Urothelium cell line (cell line): Measurements from ENCODE around the gene NCK1.

ENCODE experiments used
- DNase-seq: peaks from one replicate; pipeline ENCODE4 v3.0.0; 2011; ENCODE audit warnings: low spot score, mixed read lengths
- FAIRE-seq: peaks from 2 replicates; lab custom pipeline; 2011; peaks lifted over from hg19 to GRCh38; lab: Jason Lieb, UNC

NCK1 gene

GRCh38 chr3:136861890-136862616 lies at the start of gene NCK1:
TSS of gene NCK1 (plus strand) at chr3:136862208. CDS start at chr3:136928002, 65,794 bp downstream.
- no peak for FAIRE-seq
- DNase-seq, result peak; percentile 95

DNA sequence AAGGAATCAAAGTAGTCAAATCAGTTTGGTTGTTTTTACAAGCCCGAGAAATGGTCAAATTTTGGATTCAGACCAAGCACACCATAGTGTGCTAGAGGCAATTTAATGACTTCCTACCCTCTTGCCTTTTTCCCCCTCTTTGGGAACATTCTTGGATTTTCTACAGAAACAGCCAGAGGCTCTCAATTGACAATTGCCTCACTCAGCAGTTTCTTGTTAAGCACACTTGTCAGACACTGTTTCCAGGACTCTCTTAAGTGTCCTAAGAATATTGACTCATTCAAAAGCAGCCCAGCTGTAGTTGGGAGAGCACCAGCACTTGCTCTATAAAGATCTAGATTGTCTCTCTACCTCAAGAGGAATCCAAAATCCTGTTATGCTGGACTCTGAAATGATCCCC lies 44.6 kb upstream of the NCK1 start:
- no peak for FAIRE-seq

DNA sequence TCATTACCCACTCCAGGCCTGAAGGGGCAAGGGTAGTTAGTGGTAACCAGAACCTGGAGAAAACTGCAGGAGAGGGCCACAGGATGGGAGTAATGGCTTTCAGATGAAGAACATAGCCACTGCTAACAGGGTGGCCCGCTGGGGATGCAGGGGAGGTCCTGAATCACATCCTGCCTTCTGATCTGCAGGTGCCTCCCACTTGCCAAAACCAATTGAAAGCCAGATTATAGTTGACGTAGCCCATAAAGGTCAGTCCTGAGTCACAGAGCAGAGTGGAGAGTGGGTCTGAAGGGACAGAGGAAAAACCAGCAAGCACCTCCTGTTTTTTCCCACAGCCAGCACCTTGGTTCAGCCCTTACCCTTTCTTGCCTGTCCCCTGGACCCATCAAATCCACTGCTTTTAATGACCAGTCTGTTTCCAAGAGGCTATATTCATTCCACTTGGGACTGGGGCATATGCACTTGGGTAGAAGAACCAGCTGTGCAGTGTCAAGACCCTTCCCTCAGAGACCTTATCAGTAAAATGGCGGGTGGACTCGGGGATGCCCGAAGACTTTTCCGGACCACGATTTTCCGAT lies 43.7 kb upstream of the NCK1 start:
- FAIRE-seq (no peak), DNase-seq (peak; percentile 53)

More for the DNA sequence above, 44.6 kb upstream of the NCK1 start:
- no peak for DNase-seq

GRCh38 chr3:136818769-136819391 lies 43.1 kb upstream of the NCK1 start, which contains the start of gene SLC35G2:
TSS of gene SLC35G2 (plus strand) at chr3:136819126. CDS start at chr3:136854461, 35,335 bp downstream.
- peak; percentile 52 for DNase-seq
- no peak for FAIRE-seq

DNA sequence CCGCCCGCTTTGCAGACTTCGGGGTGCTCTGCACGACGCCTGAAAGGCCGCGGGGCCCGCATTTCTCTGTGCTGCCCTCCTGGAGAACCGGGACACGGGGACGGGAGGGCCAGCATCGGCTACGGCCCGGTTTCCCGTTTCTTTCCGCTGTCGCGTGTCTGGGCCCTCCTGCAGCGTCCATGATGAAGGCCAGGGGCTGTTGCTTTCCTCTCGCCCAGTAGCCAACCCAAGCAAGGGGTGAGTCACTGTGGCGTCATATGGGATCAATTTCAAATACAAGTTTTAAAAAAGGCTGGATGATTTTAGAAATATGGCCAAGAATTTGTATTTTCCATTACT lies 42.6 kb upstream of the NCK1 start:
- peak; percentile 50 for DNase-seq
- FAIRE-seq, result no peak

- FAIRE-seq, result no peak
- peak; percentile 41 for DNase-seq
Measured at GRCh38 chr3:136819731-136820679, 42.0 kb upstream of the NCK1 start.

GRCh38 chr3:136831461-136831860 lies 30.5 kb upstream of the NCK1 start:
- DNase-seq (no peak), FAIRE-seq (no peak)

GRCh38 chr3:136835089-136835812 lies 26.8 kb upstream of the NCK1 start:
- FAIRE-seq (no peak), DNase-seq (no peak)

DNA sequence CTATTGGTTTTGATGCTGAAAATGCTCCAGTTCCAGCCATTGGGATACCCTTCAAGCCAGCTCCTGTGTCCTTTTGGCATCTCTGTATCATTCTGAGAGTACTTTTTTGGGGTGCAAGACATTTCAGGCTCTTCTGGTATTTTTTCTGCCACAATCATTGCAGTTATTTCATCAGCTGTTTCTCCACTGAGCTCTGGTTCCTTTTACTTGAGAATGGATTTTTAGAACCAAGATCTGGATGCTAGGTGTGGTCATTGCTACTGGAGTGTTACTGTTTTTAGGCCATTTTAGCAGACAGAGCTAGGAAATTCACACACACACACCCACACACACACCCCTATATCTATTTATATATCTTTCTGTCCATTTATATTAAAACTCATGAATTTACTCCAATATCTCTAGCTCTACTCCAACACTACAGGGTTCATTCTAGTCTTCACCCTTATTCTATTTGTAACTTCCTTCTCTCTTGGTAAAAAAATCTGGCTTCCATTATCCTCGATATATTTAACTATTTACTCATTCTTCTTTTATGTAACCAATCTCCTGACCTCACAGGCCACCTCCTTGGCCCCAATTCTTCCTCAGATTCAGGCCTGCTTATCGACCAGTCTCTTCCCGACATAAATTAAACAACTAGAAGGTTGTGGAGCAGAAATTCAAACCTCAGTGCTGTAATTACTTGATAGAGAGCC lies 26.0 kb upstream of the NCK1 start:
- DNase-seq (no peak), FAIRE-seq (no peak)

DNA sequence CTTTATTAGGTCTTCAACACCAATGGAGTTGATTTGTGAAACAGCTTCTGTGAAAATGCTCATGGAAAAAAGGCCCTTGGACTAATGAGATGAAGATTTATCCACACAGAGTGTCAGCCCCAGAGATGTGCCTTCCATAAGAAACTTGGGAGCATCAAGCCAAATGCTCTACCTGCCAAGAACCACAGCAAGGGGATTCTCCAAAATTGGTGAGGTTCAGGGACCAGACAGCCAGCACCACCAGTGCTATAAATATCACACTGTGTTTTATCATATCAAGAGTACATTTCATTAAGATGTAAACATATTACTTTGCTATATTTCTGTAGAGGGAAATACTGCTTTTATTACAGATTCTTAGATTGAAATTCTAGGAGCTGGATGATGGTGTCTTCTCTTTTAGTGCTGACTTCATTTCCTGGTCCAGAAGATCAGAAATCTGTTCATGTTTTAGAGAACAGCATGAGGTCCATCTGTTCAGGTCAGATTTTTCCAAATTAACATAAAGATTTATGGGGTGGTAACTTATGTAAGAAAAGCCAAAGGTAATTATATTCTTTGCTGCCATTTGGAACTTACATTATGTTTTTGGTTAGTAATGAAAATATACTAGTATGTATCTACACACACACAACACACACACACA lies 25.4 kb upstream of the NCK1 start:
- DNase-seq, result no peak
- FAIRE-seq, result no peak

DNA sequence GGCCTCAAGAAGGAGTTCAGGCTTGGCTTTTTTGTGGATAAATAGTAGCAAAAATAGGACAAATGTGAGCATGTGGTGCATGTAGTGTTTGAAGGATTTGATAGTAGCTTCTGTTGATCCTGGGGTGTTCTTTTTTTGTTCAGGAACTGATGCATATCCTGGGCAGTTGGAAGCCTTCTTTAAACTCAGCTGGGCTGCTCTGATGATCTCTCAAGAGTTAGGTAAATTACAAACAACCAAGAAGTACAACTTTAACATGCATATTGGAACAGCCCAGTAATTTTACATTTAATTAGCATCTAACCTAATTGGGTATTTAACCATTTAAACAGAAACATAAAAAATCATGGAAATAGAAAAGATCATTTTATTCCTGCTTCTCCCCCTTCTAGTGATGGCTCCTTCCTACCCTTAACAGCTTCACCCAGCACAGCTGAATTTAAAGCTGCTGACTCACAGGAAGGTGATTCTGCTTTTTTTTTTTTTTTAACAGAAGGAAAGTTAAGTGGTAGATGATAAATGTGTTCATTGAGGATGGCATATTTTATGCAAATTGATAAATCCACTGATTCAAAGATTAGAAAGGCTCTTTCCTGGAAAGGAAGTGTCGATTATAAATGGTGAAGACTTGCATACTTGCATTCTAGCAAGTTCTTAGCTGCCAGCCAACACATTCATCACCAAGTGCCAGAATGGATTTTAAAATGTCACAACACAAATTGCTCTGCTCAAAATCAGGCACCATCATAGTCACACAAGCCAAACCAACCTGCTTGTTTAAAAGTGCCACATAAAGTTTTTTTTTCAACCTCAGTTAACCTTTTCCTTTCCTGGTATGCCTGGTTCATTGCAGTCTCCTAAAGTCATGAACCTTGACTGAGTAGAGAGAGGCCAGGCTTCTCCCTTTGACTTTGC lies 23.1 kb upstream of the NCK1 start:
- FAIRE-seq, result no peak
- DNase-seq, result peak; percentile 12

DNA sequence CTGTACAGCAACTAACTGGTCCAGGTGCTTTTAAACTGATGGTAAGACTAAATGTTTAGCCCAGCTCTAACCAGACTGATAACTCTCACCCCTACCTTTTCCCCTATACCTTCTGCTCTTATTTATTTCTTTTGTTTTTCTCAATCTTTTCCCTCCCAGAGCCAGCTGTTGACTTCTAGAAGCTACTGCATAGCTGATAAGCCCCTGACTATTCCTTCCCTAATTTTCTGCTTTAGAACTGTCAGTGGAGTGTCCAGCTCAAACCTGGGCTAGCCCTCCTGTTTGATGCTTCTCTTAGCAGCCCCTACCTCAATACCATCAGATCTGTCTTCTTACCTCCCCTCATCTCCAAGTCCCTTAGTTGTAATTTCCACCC lies 22.5 kb upstream of the NCK1 start:
- FAIRE-seq (no peak), DNase-seq (no peak)

- DNase-seq (no peak), FAIRE-seq (no peak)
Measured at GRCh38 chr3:136840252-136840651, 21.8 kb upstream of the NCK1 start.

GRCh38 chr3:136842294-136842693 lies 19.7 kb upstream of the NCK1 start:
- FAIRE-seq (no peak), DNase-seq (no peak)

DNA sequence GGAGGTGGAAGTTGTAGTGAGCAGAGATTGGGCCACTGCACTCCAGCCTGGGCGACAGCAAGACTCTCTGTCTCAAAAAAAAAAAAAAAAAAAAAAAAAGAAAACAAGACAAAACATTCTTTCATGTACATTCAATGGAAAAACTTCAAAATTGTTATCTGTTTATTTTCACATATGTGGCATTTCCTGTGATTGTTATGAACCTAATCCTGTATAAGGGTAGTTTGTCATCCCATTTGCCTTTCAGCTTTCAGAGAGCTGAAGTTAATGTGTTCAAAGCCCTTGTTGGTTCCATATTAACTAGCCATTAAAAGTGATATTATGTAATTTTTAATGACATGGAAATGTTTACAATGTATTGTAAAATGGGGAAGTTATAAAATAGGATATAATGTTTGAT lies 17.3 kb upstream of the NCK1 start:
- no peak for FAIRE-seq

GRCh38 chr3:136852180-136852579 lies 9.8 kb upstream of the NCK1 start:
- no peak for DNase-seq
- no peak for FAIRE-seq

More for the DNA sequence above, 17.3 kb upstream of the NCK1 start:
- DNase-seq, result no peak

DNA sequence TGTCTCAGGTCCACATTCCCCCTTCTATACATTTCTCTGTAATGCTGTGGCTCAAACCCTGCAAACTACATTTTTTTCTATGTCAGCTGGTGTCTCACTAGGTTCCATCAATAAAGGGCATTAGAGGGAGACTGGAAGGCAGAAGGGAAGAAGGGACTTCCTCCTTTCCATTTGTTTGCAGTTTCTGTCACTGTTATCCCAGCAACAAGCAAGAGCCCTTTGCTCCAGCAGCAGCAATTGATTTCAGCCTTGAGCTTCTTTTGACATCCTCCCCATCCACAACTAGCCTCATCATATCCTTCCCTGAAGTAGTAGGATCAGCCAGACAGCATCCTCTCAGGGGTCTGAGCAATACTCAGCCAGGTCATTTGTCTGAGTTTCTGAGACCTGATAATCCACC lies 5.3 kb upstream of the NCK1 start:
- no peak for FAIRE-seq

GRCh38 chr3:136858381-136858780 lies 3.6 kb upstream of the NCK1 start:
- FAIRE-seq (no peak), DNase-seq (no peak)

More for the DNA sequence above, 5.3 kb upstream of the NCK1 start:
- DNase-seq, result no peak
